ENCODE results near the gene SLC13A4.
"Not testable (repeated sequence)": the region's sequence is repeated elsewhere in the genome, so short reads cannot be mapped to it uniquely, and the experiment has no call there.

SLC13A4 gene

GRCh38 chr7:135645296-135645904 is 82.6 kb downstream of the SLC13A4 start:
- H3K4me2 ChIP-seq (ENCODE audit: low read length), result no peak overlapping the region
- H3K79me2 ChIP-seq, result no peaks in the 10 kb centered on the region
- peak; percentile 82 for TF ChIP-seq CTCF (IDR thresholded peaks at IDR 0.05)
- no peaks in the 10 kb centered on the region for H3K9me3 ChIP-seq (ENCODE audit: control insufficient read depth, low read length)
- peak overlapping the region; percentile 33 for H2AFZ ChIP-seq
- H3K4me3 ChIP-seq (ENCODE audit: low read depth, low read length), result no peak overlapping the region
- H3K27me3 ChIP-seq (ENCODE audit: control insufficient read depth, insufficient read depth, low read length), result no peaks in the 10 kb centered on the region
- H3K27ac ChIP-seq, result peak overlapping the region; percentile 29
- H3K9ac ChIP-seq, result no peak overlapping the region
- peaks cover 5% of the 10 kb centered on the region for H3K4me1 ChIP-seq
- no peaks in the 10 kb centered on the region for H3K36me3 ChIP-seq (ENCODE audit: control insufficient read depth, insufficient read depth, low read length)

- H3K9me3 ChIP-seq (ENCODE audit: control insufficient read depth, low read length), result no peaks in the 10 kb centered on the region
- H3K4me3 ChIP-seq (ENCODE audit: low read depth, low read length), result no peak overlapping the region
- H3K9ac ChIP-seq, result no peak overlapping the region
- peak overlapping the region; percentile 33 for H2AFZ ChIP-seq
- H3K79me2 ChIP-seq, result no peaks in the 10 kb centered on the region
- H3K27ac ChIP-seq, result peak overlapping the region; percentile 29
- no peaks in the 10 kb centered on the region for H3K27me3 ChIP-seq (ENCODE audit: control insufficient read depth, insufficient read depth, low read length)
- no peak for TF ChIP-seq CTCF (IDR thresholded peaks at IDR 0.05)
- H3K36me3 ChIP-seq (ENCODE audit: control insufficient read depth, insufficient read depth, low read length), result no peaks in the 10 kb centered on the region
- peaks cover 5% of the 10 kb centered on the region for H3K4me1 ChIP-seq
- no peak overlapping the region for H3K4me2 ChIP-seq (ENCODE audit: low read length)
Observed at GRCh38 chr7:135644729-135645128, 83.3 kb downstream of the SLC13A4 start.

GRCh38 chr7:135644154-135644553 is 83.8 kb downstream of the SLC13A4 start:
- Histone ChIP-seq H3K9ac (no peak overlapping the region), H3K79me2 (no peaks in the 10 kb centered on the region), H3K36me3 (ENCODE audit: control insufficient read depth, insufficient read depth, low read length) (no peaks in the 10 kb centered on the region), H2AFZ (no peak overlapping the region), H3K4me2 (ENCODE audit: low read length) (no peak overlapping the region), H3K27me3 (ENCODE audit: control insufficient read depth, insufficient read depth, low read length) (no peaks in the 10 kb centered on the region), H3K9me3 (ENCODE audit: control insufficient read depth, low read length) (no peaks in the 10 kb centered on the region), H3K4me3 (ENCODE audit: low read depth, low read length) (no peak overlapping the region), H3K4me1 (peaks cover 5% of the 10 kb centered on the region), H3K27ac (no peak overlapping the region)
- no peak for TF ChIP-seq CTCF (IDR thresholded peaks at IDR 0.05)

- not testable (repeated sequence) for H3K36me3 ChIP-seq (ENCODE audit: control insufficient read depth, insufficient read depth, low read length); H3K9ac ChIP-seq; H3K4me2 ChIP-seq (ENCODE audit: low read length)
Observed at GRCh38 chr7:135639690-135640089, 88.3 kb downstream of the SLC13A4 start.

GRCh38 chr7:135634191-135634878 is 93.7 kb downstream of the SLC13A4 start:
- H3K4me3 ChIP-seq (ENCODE audit: low read depth, low read length), result no peak overlapping the region
- no peak overlapping the region for H3K9ac ChIP-seq
- H3K27me3 ChIP-seq (ENCODE audit: control insufficient read depth, insufficient read depth, low read length), result no peaks in the 10 kb centered on the region
- no peak for TF ChIP-seq CTCF (IDR thresholded peaks at IDR 0.05)
- H3K4me2 ChIP-seq (ENCODE audit: low read length), result no peak overlapping the region
- no peaks in the 10 kb centered on the region for H3K9me3 ChIP-seq (ENCODE audit: control insufficient read depth, low read length)
- no peaks in the 10 kb centered on the region for H3K79me2 ChIP-seq
- H2AFZ ChIP-seq, result no peak overlapping the region
- no peaks in the 10 kb centered on the region for H3K4me1 ChIP-seq
- no peaks in the 10 kb centered on the region for H3K36me3 ChIP-seq (ENCODE audit: control insufficient read depth, insufficient read depth, low read length)
- no peak overlapping the region for H3K27ac ChIP-seq

More at GRCh38 chr7:135639690-135640089, 88.3 kb downstream of the SLC13A4 start:
- H3K27me3 ChIP-seq (ENCODE audit: control insufficient read depth, insufficient read depth, low read length); H3K27ac ChIP-seq; H3K4me1 ChIP-seq; H3K4me3 ChIP-seq (ENCODE audit: low read depth, low read length); H3K79me2 ChIP-seq; H2AFZ ChIP-seq; H3K9me3 ChIP-seq (ENCODE audit: control insufficient read depth, low read length): not testable (repeated sequence)
